IMR-90 (cell line): ENCODE measurements around the gene TXNDC12. TPM values are rescaled to one million over a fixed set of nuclear protein-coding genes. Genes with fewer than 3 reads are reported as not detected.

ENCODE experiments used
- ATAC-seq: fragments of 200-7000 bp; cut with Tn5 transposase; 2 replicates; pipeline ENCODE4 v1.9.1; 2020; ENCODE audit warnings: low read depth, mild to moderate bottlenecking, moderate library complexity
- BruUV-seq: library from RNA; stranded (reverse); fragments of 400-500 nt; replicated peaks from 2 replicates; lab custom pipeline; 2021; lab: Mats Ljungman, UMichigan
- CTCF ChIA-PET: fragments of 300-600 bp; formaldehyde crosslinking; extraction: SDS; loops from one replicate; lab custom pipeline; 2021; ENCODE audit warnings: antibody characterized with exemption; lab: Yijun Ruan, JAX
- POLR2A ChIA-PET: fragments of 300-600 bp; sonication (Branson Sonifier 250); formaldehyde crosslinking; loops from one replicate; lab custom pipeline; 2022; ENCODE audit warnings: antibody characterized with exemption; ENCODE audit not compliant: unreplicated experiment; lab: Charles Lee
- DNase-seq: peaks from one replicate; pipeline ENCODE4 v3.0.0; 2013
- H2AFZ ChIP-seq: replicated peaks from 2 replicates; pipeline ENCODE3; 2013; ENCODE audit warnings: low read length, mild to moderate bottlenecking; ENCODE audit not compliant: poor library complexity
- H2AK5ac ChIP-seq: 2 replicates; pipeline ENCODE4 v1.6.1; 2013; ENCODE audit warnings: low read depth, low read length, inconsistent platforms
- H2AK9ac ChIP-seq: replicated peaks from 2 replicates; pipeline ENCODE3; 2013; ENCODE audit warnings: mild to moderate bottlenecking, low read depth, low read length, moderate library complexity; ENCODE audit not compliant: poor library complexity
- H2BK120ac ChIP-seq: 2 replicates; pipeline ENCODE4 v1.6.1; 2013; ENCODE audit warnings: low read depth, low read length, inconsistent platforms
- H2BK15ac ChIP-seq: 3 replicates; pipeline ENCODE4 v1.6.1; 2013; ENCODE audit warnings: low read depth, low read length, inconsistent platforms
- H2BK20ac ChIP-seq: 2 replicates; pipeline ENCODE4 v1.6.1; 2013; ENCODE audit warnings: low read depth, mild to moderate bottlenecking, inconsistent platforms, low read length, moderate library complexity
- H2BK5ac ChIP-seq: 2 replicates; pipeline ENCODE4 v1.6.1; 2013; ENCODE audit warnings: mild to moderate bottlenecking, low read depth, low read length, inconsistent platforms; ENCODE audit not compliant: poor library complexity, severe bottlenecking
- H3K14ac ChIP-seq: replicated peaks from 2 replicates; pipeline ENCODE4 v1.6.1; 2013; ENCODE audit warnings: low read depth, low read length, inconsistent platforms
- H3K18ac ChIP-seq: 2 replicates; pipeline ENCODE4 v1.6.1; 2013; ENCODE audit warnings: low read depth, low read length, control low read depth
- H3K23ac ChIP-seq: 2 replicates; pipeline ENCODE4 v1.6.1; 2013; ENCODE audit warnings: low read depth, low read length, inconsistent platforms
- H3K27ac ChIP-seq: 2 replicates; pipeline ENCODE4 v1.5.1; 2013; ENCODE audit warnings: mild to moderate bottlenecking, control low read depth, low read length; ENCODE audit not compliant: insufficient read depth
- H3K27me3 ChIP-seq: 2 replicates; pipeline ENCODE4 v1.6.1; 2013; ENCODE audit warnings: low read length; ENCODE audit not compliant: control insufficient read depth, insufficient read depth
- H3K36me3 ChIP-seq: 2 replicates; pipeline ENCODE4 v1.6.1; 2013; ENCODE audit warnings: low read length, mixed read lengths; ENCODE audit not compliant: control insufficient read depth, insufficient read depth
- H3K4ac ChIP-seq: 2 replicates; pipeline ENCODE4 v1.6.1; 2013; ENCODE audit warnings: low read depth, low read length, inconsistent platforms
- H3K4me1 ChIP-seq: 2 replicates; pipeline ENCODE4 v1.6.1; 2013; ENCODE audit warnings: low read length, mixed read lengths; ENCODE audit not compliant: control insufficient read depth, insufficient read depth
- H3K4me2 ChIP-seq: 2 replicates; pipeline ENCODE4 v1.6.1; 2013; ENCODE audit warnings: low read depth, mild to moderate bottlenecking, control low read depth, low read length, moderate library complexity
- H3K4me3 ChIP-seq: 2 replicates; pipeline ENCODE4 v1.5.1; 2013; ENCODE audit warnings: low read depth, mild to moderate bottlenecking, control low read depth, low read length, moderate library complexity; ENCODE audit not compliant: insufficient read depth
- H3K56ac ChIP-seq: 2 replicates; pipeline ENCODE4 v1.6.1; 2013; ENCODE audit warnings: low read length, inconsistent platforms; ENCODE audit not compliant: insufficient read depth; ENCODE audit errors: extremely low read depth
- H3K79me1 ChIP-seq, 2 experiments: 2 replicates each; pipeline ENCODE4 v1.6.1; 2013; ENCODE audit warnings: low read length in 2 of 2, inconsistent platforms in 1 of 2, low read depth in 1 of 2
- H3K9ac ChIP-seq: 2 replicates; pipeline ENCODE4 v1.6.1; 2013; ENCODE audit warnings: low read depth, low read length, control low read depth
- H3K9me1 ChIP-seq: 2 replicates; pipeline ENCODE4 v1.6.1; 2013; ENCODE audit warnings: low read length, inconsistent platforms; ENCODE audit not compliant: insufficient read depth
- H3K9me3 ChIP-seq: 2 replicates; pipeline ENCODE4 v1.6.1; 2013; ENCODE audit warnings: low read length; ENCODE audit not compliant: control insufficient read depth, insufficient read depth
- H4K20me1 ChIP-seq: 2 replicates; pipeline ENCODE4 v1.6.1; 2013; ENCODE audit warnings: low read length, inconsistent platforms; ENCODE audit not compliant: insufficient read depth
- H4K5ac ChIP-seq: 2 replicates; pipeline ENCODE4 v1.6.1; 2013; ENCODE audit warnings: mild to moderate bottlenecking, low read depth, low read length, control low read depth
- H4K8ac ChIP-seq, 2 experiments: 2 replicates each; pipeline ENCODE4 v1.6.1; 2013; ENCODE audit warnings: low read depth in 2 of 2, low read length in 2 of 2, control low read depth in 1 of 2, inconsistent platforms in 1 of 2
- H4K91ac ChIP-seq: 2 replicates; pipeline ENCODE4 v1.6.1; 2013; ENCODE audit warnings: low read depth, low read length, inconsistent platforms; ENCODE audit not compliant: insufficient read depth
- CEBPB ChIP-seq: IDR thresholded peaks from 2 replicates; pipeline ENCODE4 v1.6.1; 2012; ENCODE audit warnings: low read depth, low read length, improper control_type of control experiment
- CHD1 ChIP-seq: IDR thresholded peaks from 2 replicates; pipeline ENCODE4 v1.6.1; 2012; ENCODE audit warnings: low read depth, low read length, improper control_type of control experiment
- CTCF ChIP-seq: conservative IDR thresholded peaks from 2 replicates; pipeline ENCODE4 v1.5.1; 2012; ENCODE audit warnings: mild to moderate bottlenecking, low read depth, low read length, improper control_type of control experiment
- FOS ChIP-seq: fragments of 150-350 bp; IDR thresholded peaks from 2 replicates; pipeline ENCODE4 v1.6.1; 2016; ENCODE audit warnings: low read depth, low read length
- MAFK ChIP-seq: IDR thresholded peaks from 2 replicates; pipeline ENCODE4 v1.6.1; 2012; ENCODE audit warnings: low read depth, low read length, improper control_type of control experiment
- MAZ ChIP-seq: IDR thresholded peaks from 2 replicates; pipeline ENCODE4 v1.6.1; 2012; ENCODE audit warnings: low read depth, mild to moderate bottlenecking, low read length, improper control_type of control experiment, moderate library complexity, borderline replicate concordance
- MXI1 ChIP-seq: IDR thresholded peaks from 2 replicates; pipeline ENCODE4 v1.6.1; 2012; ENCODE audit warnings: low read depth, mild to moderate bottlenecking, low read length, moderate library complexity, borderline replicate concordance
- NFE2L2 ChIP-seq: fragments of 150-350 bp; IDR thresholded peaks from 2 replicates; pipeline ENCODE4 v1.6.1; 2016; ENCODE audit warnings: low read depth, mild to moderate bottlenecking, low read length
- POLR2A ChIP-seq: IDR thresholded peaks from 2 replicates; pipeline ENCODE4 v1.6.1; 2012; ENCODE audit warnings: mild to moderate bottlenecking, low read depth, low read length
- RAD21 ChIP-seq: IDR thresholded peaks from 2 replicates; pipeline ENCODE4 v1.6.1; 2012; ENCODE audit warnings: low read length, improper control_type of control experiment
- RCOR1 ChIP-seq: IDR thresholded peaks from 2 replicates; pipeline ENCODE4 v1.6.1; 2012; ENCODE audit warnings: mild to moderate bottlenecking, low read length, improper control_type of control experiment; ENCODE audit not compliant: insufficient replicate concordance
- RFX5 ChIP-seq: IDR thresholded peaks from 2 replicates; pipeline ENCODE4 v1.8.0; 2012; ENCODE audit warnings: low read depth, mild to moderate bottlenecking, low read length, moderate library complexity
- SMC3 ChIP-seq: fragments of 150-350 bp; IDR thresholded peaks from 2 replicates; pipeline ENCODE4 v1.6.1; 2016; ENCODE audit warnings: low read depth, mild to moderate bottlenecking, antibody characterized with exemption, low read length, moderate library complexity
- USF2 ChIP-seq: fragments of 150-350 bp; IDR thresholded peaks from 2 replicates; pipeline ENCODE4 v1.6.1; 2017; ENCODE audit warnings: mild to moderate bottlenecking, antibody characterized with exemption, low read length, low read depth
- WGBS, 2 experiments: methylation state at CpG; one replicate each; pipeline versions ENCODE4 v1.1.5 to v1.1.7; 2013; ENCODE audit warnings: missing lambda C conversion rate in 2 of 2; ENCODE audit not compliant: insufficient read length in 1 of 2; ENCODE audit errors: extremely low coverage in 2 of 2; 5-methylcytosine and 5-hydroxymethylcytosine counted together
- dilution Hi-C: fragments of 300-500 bp; cut with HindIII; formaldehyde crosslinking; loops from one replicate; pipeline ENCODE4 v1.14.3; 2018; ENCODE audit warnings: low sequenced_read_pairs; ENCODE audit not compliant: unreplicated experiment
- in situ Hi-C: fragments of 300-500 bp; cut with MboI; formaldehyde crosslinking; loops from 3 replicates; pipeline ENCODE4 v1.14.3; 2019; ENCODE audit warnings: low sequenced_read_pairs, inconsistent platforms, mixed read lengths
- intact Hi-C: fragments of 100-400 bp; cut with micrococcal nuclease; formaldehyde crosslinking; loops from 2 replicates; pipeline ENCODE4 v1.10.0; 2022
- polyA plus RNA-seq, 3 experiments: library from polyadenylated mRNA; depleted of rRNA; stranded (reverse); fragments of >200 nt; gene quantifications; 2 replicates each; pipeline ENCODE4 v1.2.3, GENCODE V29; 2012; ENCODE audit warnings: low replicate concordance in 1 of 3
- total RNA-seq: library from RNA; depleted of rRNA; stranded (reverse); fragments of >200 nt; gene quantifications from 2 replicates; pipeline ENCODE4 v1.2.3, GENCODE V29; 2012
- TF ChIP-seq, protein P1 (sequence below): fragments of 150-350 bp; IDR thresholded peaks from 2 replicates; pipeline ENCODE4 v1.6.1; 2016; ENCODE audit warnings: low read depth, mild to moderate bottlenecking, low read length, moderate library complexity, borderline replicate concordance

The TXNDC12 gene
- total and polyA plus RNA-seq, 2 of the 4 experiments (the other 2 are of a cell fraction), result 24.4 to 29.9 TPM

GRCh38 chr1:51997974-51998382 lies 57.0 kb downstream of the TXNDC12 start:
- H4K5ac ChIP-seq, result no peak overlapping the region
- 0 out of 4 replicates have a peak, but pooled peaks cover 0 to 4% of the 10 kb centered on the region in 2 experiments for H3K79me1 ChIP-seq
- in situ Hi-C loops (loop anchor here (5.0 kb wide), 1 partner anchor 101 kb away; no protein-coding TSS in a partner anchor), dilution Hi-C loops (no loop called here), intact Hi-C loops (no loop called here)
- H2BK5ac ChIP-seq, result no peak overlapping the region
- H3K18ac ChIP-seq, result no peak overlapping the region; the same call in 1 of the 2 replicates
- DNase-seq (no peak), ATAC-seq (no peak)
- no peak overlapping the region for H3K27ac ChIP-seq
- no peak overlapping the region for H2AK9ac ChIP-seq
- H2BK15ac ChIP-seq, result no peak overlapping the region
- 0 out of 2 replicates have a peak overlapping the region, but pooled peaks have one; percentile 11 for H3K4ac ChIP-seq
- H3K4me2 ChIP-seq, result no peak overlapping the region
- no peaks in the 10 kb centered on the region for H3K36me3 ChIP-seq
- CTCF ChIA-PET, result interaction anchor here (1.9 kb wide), 1 partner anchor 101 kb away, joined by 9 read pairs; no protein-coding TSS in a partner anchor
- H3K4me1 ChIP-seq, result no peaks in the 10 kb centered on the region
- no peak overlapping the region for H3K23ac ChIP-seq
- H2BK120ac ChIP-seq, result no peak overlapping the region; the same call in 1 of the 2 replicates
- no peak overlapping the region for H2BK20ac ChIP-seq
- no peak overlapping the region for H2AK5ac ChIP-seq
- H4K20me1 ChIP-seq, result no peaks in the 10 kb centered on the region
- 60% methylated on average over 3 of the region's 5 CpGs; no CpG with 5 or more reads in 1 of the 2 experiments for WGBS, 2 experiments
- no peak overlapping the region for H4K8ac ChIP-seq
- POLR2A ChIA-PET, result no interaction called here
- no peaks in the 10 kb centered on the region for H3K27me3 ChIP-seq
- H2AFZ ChIP-seq, result peak overlapping the region; percentile 52
- H4K91ac ChIP-seq, result no peak overlapping the region
- no peak overlapping the region for H3K14ac ChIP-seq
- TF ChIP-seq CTCF (no peak), MAFK (no peak), CHD1 (no peak), SMC3 (no peak), RFX5 (no peak), POLR2A (no peak), CEBPB (no peak), RCOR1 (no peak), MXI1 (no peak), NFE2L2 (no peak), MAZ (no peak), USF2 (no peak), FOS (no peak), RAD21 (no peak)
- TF ChIP-seq, protein P1, sequence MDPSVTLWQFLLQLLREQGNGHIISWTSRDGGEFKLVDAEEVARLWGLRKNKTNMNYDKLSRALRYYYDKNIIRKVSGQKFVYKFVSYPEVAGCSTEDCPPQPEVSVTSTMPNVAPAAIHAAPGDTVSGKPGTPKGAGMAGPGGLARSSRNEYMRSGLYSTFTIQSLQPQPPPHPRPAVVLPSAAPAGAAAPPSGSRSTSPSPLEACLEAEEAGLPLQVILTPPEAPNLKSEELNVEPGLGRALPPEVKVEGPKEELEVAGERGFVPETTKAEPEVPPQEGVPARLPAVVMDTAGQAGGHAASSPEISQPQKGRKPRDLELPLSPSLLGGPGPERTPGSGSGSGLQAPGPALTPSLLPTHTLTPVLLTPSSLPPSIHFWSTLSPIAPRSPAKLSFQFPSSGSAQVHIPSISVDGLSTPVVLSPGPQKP, result no peak
- BruUV-seq, result no TSS peak
- H3K9me3 ChIP-seq, result no peaks in the 10 kb centered on the region
- no peak overlapping the region for H3K56ac ChIP-seq
- H3K9ac ChIP-seq, result no peak overlapping the region
- peaks cover 6% of the 10 kb centered on the region; the same call in 1 of the 2 replicates for H3K9me1 ChIP-seq
- H3K4me3 ChIP-seq, result no peak overlapping the region
